ENCODE measurements around the gene MPHOSPH9. TPM values are rescaled to one million over a fixed set of nuclear protein-coding genes. Genes with fewer than 3 reads are reported as not detected.
"Not testable (repeated sequence)": the region's sequence is repeated elsewhere in the genome, so short reads cannot be mapped to it uniquely, and the experiment has no call there.

MPHOSPH9 gene
- total and polyA plus RNA-seq, 2 of the 13 experiments (the other 11 are each of a cell fraction or from before 2014, with no cell fraction given) = 20.3 to 63.4 TPM

GRCh38 chr12:123206794-123207193 lies 26.1 kb downstream of the MPHOSPH9 start:
- CTCF ChIA-PET (ENCODE audit: low intra/inter-chr PET ratio, low total read pairs); BruUV-seq (replicated peaks): not testable (repeated sequence)

GRCh38 chr12:123200414-123200813 lies 32.5 kb downstream of the MPHOSPH9 start:
- ChIA-PET CTCF (ENCODE audit: low intra/inter-chr PET ratio, low total read pairs) (no interaction called here), POLR2A (no interaction called here)
- no TSS peak for BruUV-seq (replicated peaks)
- FAIRE-seq (no peak), ATAC-seq (no peak), DNase-seq (ENCODE audit: low spot score) (no peak)
- H3K79me2 ChIP-seq (ENCODE audit: insufficient read depth, low read length) = no peaks in the 10 kb centered on the region
- no peaks in the 10 kb centered on the region for H3K9me3 ChIP-seq (ENCODE audit: low read length)
- no peaks in the 10 kb centered on the region for H3K4me1 ChIP-seq (ENCODE audit: insufficient read depth, low read length)
- WGBS (ENCODE audit: low lambda C conversion rate) = 97% methylated on average over 7 of the region's 7 CpGs
- no peak for TF ChIP-seq ZNF652 (CRISPR knock-in tag; IDR thresholded peaks at IDR 0.05; ENCODE audit: borderline replicate concordance, low read depth)
- no peak for TF ChIP-seq NKX3-1 (CRISPR knock-in tag; IDR thresholded peaks at IDR 0.05)
- no peak for TF ChIP-seq ZNF280B (CRISPR knock-in tag; IDR thresholded peaks at IDR 0.05; ENCODE audit: borderline replicate concordance)
- no peak for TF ChIP-seq ZNF776 (CRISPR knock-in tag; IDR thresholded peaks at IDR 0.05)
- no peak for TF ChIP-seq IRF2 (CRISPR knock-in tag; IDR thresholded peaks at IDR 0.05)
- TF ChIP-seq ZBTB8A (CRISPR knock-in tag; IDR thresholded peaks at IDR 0.05; ENCODE audit: borderline replicate concordance, low read depth) = no peak
- TF ChIP-seq SNAPC5 (CRISPR knock-in tag; IDR thresholded peaks at IDR 0.05; ENCODE audit: borderline replicate concordance) = no peak
- in situ Hi-C loops (cut with HindIII; ENCODE audit: extremely low pct_ligation_motif_present, low pct_unique_long_range_greater_than_20kb) (no loop called here), intact Hi-C loops (cut with micrococcal nuclease; ENCODE audit: unreplicated experiment) (no loop called here)
- H3K9ac ChIP-seq (ENCODE audit: insufficient read depth, low read depth, low read length) = no peak overlapping the region
- H3K4me3 ChIP-seq (replicated peaks in 1 of 3; ENCODE audit: insufficient read depth in 1 of 3, low read depth in 2 of 3, low read length in 3 of 3) = no peak overlapping the region
- H3K27me3 ChIP-seq (ENCODE audit: control insufficient read depth in 1 of 2, insufficient read depth in 2 of 2, low read length in 2 of 2) = no peaks in the 10 kb centered on the region; a peak in 1 of 5 replicates
- H3K36me3 ChIP-seq (replicated peaks in 1 of 2; ENCODE audit: control insufficient read depth in 1 of 2, insufficient read depth in 2 of 2, low read length in 2 of 2) = peaks cover 8 to 59% of the 10 kb centered on the region in 2 experiments
- H4K20me1 ChIP-seq (ENCODE audit: insufficient read depth, low read length) = no peaks in the 10 kb centered on the region
- no peak overlapping the region for H3K27ac ChIP-seq (ENCODE audit: extremely low read length, insufficient read depth, low read length)
- H2AFZ ChIP-seq (ENCODE audit: low read length) = no peak overlapping the region
- H3K4me2 ChIP-seq (ENCODE audit: low read depth, low read length) = no peak overlapping the region

More at GRCh38 chr12:123206794-123207193, 26.1 kb downstream of the MPHOSPH9 start:
- H3K4me2 ChIP-seq (ENCODE audit: low read depth, low read length); H2AFZ ChIP-seq (ENCODE audit: low read length); H3K4me3 ChIP-seq (replicated peaks in 1 of 3; ENCODE audit: insufficient read depth in 1 of 3, low read depth in 2 of 3, low read length in 3 of 3); H3K27me3 ChIP-seq (ENCODE audit: control insufficient read depth in 1 of 2, insufficient read depth in 2 of 2, low read length in 2 of 2); H4K20me1 ChIP-seq (ENCODE audit: insufficient read depth, low read length); FAIRE-seq; ATAC-seq; H3K9ac ChIP-seq (ENCODE audit: insufficient read depth, low read depth, low read length); POLR2A ChIA-PET; H3K9me3 ChIP-seq (ENCODE audit: low read length); H3K79me2 ChIP-seq (ENCODE audit: insufficient read depth, low read length); intact Hi-C loops (cut with micrococcal nuclease; ENCODE audit: unreplicated experiment); H3K27ac ChIP-seq (ENCODE audit: extremely low read length, insufficient read depth, low read length); DNase-seq (ENCODE audit: low spot score); H3K4me1 ChIP-seq (ENCODE audit: insufficient read depth, low read length); in situ Hi-C loops (cut with HindIII; ENCODE audit: extremely low pct_ligation_motif_present, low pct_unique_long_range_greater_than_20kb): not testable (repeated sequence)
- WGBS (ENCODE audit: low lambda C conversion rate) = 93% methylated on average over 3 of the region's 3 CpGs
- H3K36me3 ChIP-seq (replicated peaks in 1 of 2; ENCODE audit: control insufficient read depth in 1 of 2, insufficient read depth in 2 of 2, low read length in 2 of 2) = peaks cover 11 to 52% of the 10 kb centered on the region in 2 experiments
